HAP-1 (cell line): ENCODE data around the gene NACA2.

ENCODE experiments used
- DNase-seq, 2 experiments: peaks; one replicate each; pipeline ENCODE4 v3.0.0-alpha.2; 2016 to 2020; ENCODE audit warnings: low spot score in 2 of 2
- H3K27me3 ChIP-seq: fragments of 250-450 bp; sonication (Bioruptor Pico); 2 replicates; pipeline ENCODE4 v1.5.1; 2020; ENCODE audit warnings: low read depth, mild to moderate bottlenecking, moderate library complexity
- H3K36me3 ChIP-seq: fragments of 250-450 bp; sonication (Bioruptor Pico); replicated peaks from 2 replicates; pipeline ENCODE4 v1.5.1; 2020; ENCODE audit warnings: mild to moderate bottlenecking
- H3K4me1 ChIP-seq: fragments of 250-450 bp; sonication (Bioruptor Pico); 2 replicates; pipeline ENCODE4 v1.5.1; 2020; ENCODE audit warnings: mild to moderate bottlenecking
- H3K4me3 ChIP-seq: fragments of 250-450 bp; sonication (Bioruptor Pico); 2 replicates; pipeline ENCODE4 v1.5.1; 2020; ENCODE audit warnings: mild to moderate bottlenecking, moderate library complexity
- H3K9me3 ChIP-seq: fragments of 250-450 bp; sonication (Bioruptor Pico); 2 replicates; pipeline ENCODE4 v1.5.1; 2020; ENCODE audit warnings: mild to moderate bottlenecking, moderate library complexity
- in situ Hi-C: fragments of 300-500 bp; cut with MboI; formaldehyde crosslinking; loops from 3 replicates; pipeline ENCODE4 v1.14.3; 2020; ENCODE audit warnings: low sequenced_read_pairs, inconsistent platforms, mixed read lengths

The NACA2 gene

DNA sequence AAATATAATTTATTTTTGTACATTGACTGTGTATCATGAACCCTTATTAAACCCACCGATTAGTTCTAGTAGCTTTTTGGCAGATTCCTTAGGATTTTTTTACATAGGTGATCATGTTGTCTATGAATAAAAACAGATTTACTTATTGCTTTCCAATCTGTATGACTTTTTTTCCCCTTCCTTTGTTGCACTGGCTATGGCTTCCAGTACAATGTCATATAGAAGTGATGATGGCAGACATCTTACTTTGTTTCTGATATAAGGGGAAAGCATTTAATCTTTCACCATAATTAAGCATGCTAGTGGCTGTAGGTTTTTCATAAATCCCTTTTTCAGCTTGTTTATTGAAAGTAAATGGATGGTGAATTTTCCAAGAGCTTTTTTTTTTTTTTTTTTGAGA lies 28.9 kb upstream of the NACA2 start:
- H3K4me3 ChIP-seq, result no peak overlapping the region
- H3K4me1 ChIP-seq, result no peaks in the 10 kb centered on the region
- in situ Hi-C loops, result no loop called here

DNA sequence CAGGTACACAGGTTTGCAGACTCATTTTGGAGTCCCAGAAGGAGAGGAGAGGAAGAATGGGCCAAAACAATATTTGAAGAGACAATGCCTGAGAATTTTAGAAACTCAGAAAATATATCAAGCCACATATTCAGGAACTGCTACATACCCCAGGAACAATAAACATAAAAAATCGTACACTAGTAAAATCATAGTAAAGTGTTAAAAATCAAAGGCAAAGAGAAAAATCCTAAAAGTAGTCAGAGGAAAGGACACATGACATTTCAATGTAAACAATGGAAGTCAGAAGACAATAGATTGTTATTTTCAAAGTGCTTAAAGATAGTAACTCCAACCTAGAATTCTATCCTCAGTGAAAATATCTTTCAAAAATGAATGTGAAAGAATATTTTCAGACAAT lies 28.5 kb upstream of the NACA2 start:
- peaks cover 2% of the 10 kb centered on the region; the same call in 1 of the 2 replicates for H3K9me3 ChIP-seq
- H3K4me3 ChIP-seq, result no peak overlapping the region
- in situ Hi-C loops, result no loop called here
- no peak for DNase-seq
- H3K36me3 ChIP-seq, result no peaks in the 10 kb centered on the region
- no peaks in the 10 kb centered on the region for H3K27me3 ChIP-seq
- H3K4me1 ChIP-seq, result peaks cover 3% of the 10 kb centered on the region; the same call in 1 of the 2 replicates

More for the DNA sequence above, 28.9 kb upstream of the NACA2 start:
- H3K36me3 ChIP-seq, result no peaks in the 10 kb centered on the region
- peaks cover 2% of the 10 kb centered on the region; the same call in 1 of the 2 replicates for H3K9me3 ChIP-seq
- DNase-seq, result no peak
- H3K27me3 ChIP-seq, result no peaks in the 10 kb centered on the region

DNA sequence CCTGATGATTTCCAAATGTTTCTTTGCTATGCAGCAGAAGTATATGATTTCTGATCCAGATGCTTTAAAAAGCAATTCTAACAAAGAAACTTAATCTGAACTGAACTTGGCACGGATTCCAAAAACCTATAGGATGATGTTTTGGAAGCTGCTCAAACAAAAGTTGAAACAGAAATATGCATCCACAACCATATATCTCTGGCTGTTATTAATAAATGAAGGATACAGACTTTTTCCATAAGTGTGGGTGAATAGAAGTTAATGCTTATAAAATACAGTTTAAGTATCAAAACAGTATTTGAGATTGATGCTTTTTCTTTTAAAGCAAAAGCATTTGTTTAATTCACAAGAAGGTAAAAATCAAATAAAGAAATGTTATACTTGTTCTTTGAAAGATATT lies 27.9 kb upstream of the NACA2 start:
- peaks cover 3% of the 10 kb centered on the region; the same call in 1 of the 2 replicates for H3K4me1 ChIP-seq
- peaks cover 2% of the 10 kb centered on the region; the same call in 1 of the 2 replicates for H3K9me3 ChIP-seq
- no peak for DNase-seq
- H3K36me3 ChIP-seq, result no peaks in the 10 kb centered on the region
- no peak overlapping the region for H3K4me3 ChIP-seq
- in situ Hi-C loops, result no loop called here
- H3K27me3 ChIP-seq, result no peaks in the 10 kb centered on the region

DNA sequence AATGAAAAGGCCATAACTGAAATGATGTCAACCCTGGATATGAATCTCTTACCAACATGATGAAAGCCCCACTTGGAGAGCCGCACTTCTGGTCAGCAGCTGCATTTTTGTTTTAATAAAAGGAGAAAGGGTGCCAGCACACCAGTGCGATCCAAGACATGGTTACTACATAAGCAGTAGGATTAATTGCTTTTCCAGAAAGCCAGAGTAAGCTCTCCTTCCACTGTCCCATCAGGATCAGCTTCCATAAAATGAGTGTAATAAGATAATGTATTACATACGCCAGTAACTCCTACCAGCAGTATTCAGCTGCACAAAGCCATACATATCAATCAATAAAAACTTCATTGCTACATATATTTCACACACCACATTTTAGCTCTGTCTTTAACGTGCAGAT lies 26.3 kb upstream of the NACA2 start:
- H3K27me3 ChIP-seq, result no peaks in the 10 kb centered on the region
- H3K9me3 ChIP-seq, result peaks cover 2% of the 10 kb centered on the region; the same call in 1 of the 2 replicates
- DNase-seq, result no peak
- no peak overlapping the region for H3K4me3 ChIP-seq
- no peaks in the 10 kb centered on the region for H3K36me3 ChIP-seq
- peaks cover 5% of the 10 kb centered on the region; the same call in 1 of the 2 replicates for H3K4me1 ChIP-seq
- in situ Hi-C loops, result no loop called here

DNA sequence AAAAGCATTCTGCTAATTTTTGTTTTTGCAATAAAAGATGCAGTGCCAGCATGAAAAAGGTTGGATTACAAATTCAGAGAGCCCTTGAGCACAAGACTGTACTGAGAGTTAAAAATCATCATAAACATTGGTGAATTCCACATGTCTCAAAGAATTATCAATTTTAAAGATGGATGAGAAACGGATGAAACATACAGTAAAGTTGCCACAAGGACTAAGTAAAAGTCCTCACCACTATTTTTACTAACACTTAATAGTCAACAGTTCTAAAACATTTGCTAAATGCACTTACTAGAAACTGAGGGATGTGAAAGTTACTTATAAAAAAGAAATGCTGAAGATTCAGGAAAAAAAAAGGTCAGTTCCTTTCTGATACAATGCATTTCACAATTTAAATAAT lies 25.8 kb upstream of the NACA2 start:
- H3K4me3 ChIP-seq, result no peak overlapping the region
- H3K36me3 ChIP-seq, result no peaks in the 10 kb centered on the region
- no peaks in the 10 kb centered on the region for H3K27me3 ChIP-seq
- H3K4me1 ChIP-seq, result peaks cover 10% of the 10 kb centered on the region
- no peak for DNase-seq
- in situ Hi-C loops, result no loop called here
- H3K9me3 ChIP-seq, result peaks cover 2% of the 10 kb centered on the region; the same call in 1 of the 2 replicates

DNA sequence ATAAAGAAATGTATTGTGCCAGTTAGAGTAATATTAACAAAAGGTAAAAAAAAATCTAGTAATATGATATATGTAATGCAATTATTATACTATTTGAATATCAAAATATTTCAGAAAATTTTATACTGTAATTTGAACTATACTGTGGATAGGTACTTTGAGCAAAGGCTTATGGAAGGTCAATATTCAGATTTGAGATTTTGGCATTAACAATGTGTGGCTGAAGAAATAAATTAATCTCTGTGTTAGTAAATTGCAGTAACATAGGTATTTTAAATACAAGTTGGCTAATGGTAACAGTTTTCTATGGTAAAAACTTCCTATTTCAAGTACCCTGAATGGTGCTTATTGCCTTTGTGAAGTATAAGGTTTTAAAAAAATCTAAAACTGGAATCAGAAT lies 23.2 kb upstream of the NACA2 start:
- Histone ChIP-seq H3K36me3 (no peaks in the 10 kb centered on the region), H3K27me3 (no peaks in the 10 kb centered on the region), H3K4me1 (peaks cover 12% of the 10 kb centered on the region), H3K4me3 (no peak overlapping the region), H3K9me3 (peaks cover 2% of the 10 kb centered on the region; the same call in 1 of the 2 replicates)
- no peak for DNase-seq
- in situ Hi-C loops, result no loop called here

DNA sequence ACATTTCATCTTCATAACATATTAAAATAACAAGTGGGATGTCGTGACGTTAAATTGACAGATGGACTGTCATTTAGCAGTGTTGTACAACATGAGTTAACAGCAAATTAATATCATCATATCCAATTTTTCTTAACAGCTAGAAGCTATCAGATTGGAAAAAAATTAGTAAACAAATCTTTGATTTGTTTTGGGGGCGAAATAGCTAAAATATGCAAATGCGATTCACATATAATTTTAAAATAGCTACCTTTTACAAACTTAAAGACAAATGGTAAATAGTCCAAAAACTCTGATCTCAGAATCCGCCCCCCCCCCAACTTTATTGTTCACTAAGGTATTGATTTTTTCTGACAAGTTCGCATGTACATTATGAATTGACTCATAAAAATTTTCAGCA lies 20.3 kb upstream of the NACA2 start:
- H3K4me1 ChIP-seq, result peaks cover 12% of the 10 kb centered on the region
- no peak overlapping the region for H3K4me3 ChIP-seq
- H3K36me3 ChIP-seq, result no peaks in the 10 kb centered on the region
- no peak for DNase-seq
- no peaks in the 10 kb centered on the region for H3K27me3 ChIP-seq
- in situ Hi-C loops, result no loop called here
- peaks cover 2% of the 10 kb centered on the region; the same call in 1 of the 2 replicates for H3K9me3 ChIP-seq

DNA sequence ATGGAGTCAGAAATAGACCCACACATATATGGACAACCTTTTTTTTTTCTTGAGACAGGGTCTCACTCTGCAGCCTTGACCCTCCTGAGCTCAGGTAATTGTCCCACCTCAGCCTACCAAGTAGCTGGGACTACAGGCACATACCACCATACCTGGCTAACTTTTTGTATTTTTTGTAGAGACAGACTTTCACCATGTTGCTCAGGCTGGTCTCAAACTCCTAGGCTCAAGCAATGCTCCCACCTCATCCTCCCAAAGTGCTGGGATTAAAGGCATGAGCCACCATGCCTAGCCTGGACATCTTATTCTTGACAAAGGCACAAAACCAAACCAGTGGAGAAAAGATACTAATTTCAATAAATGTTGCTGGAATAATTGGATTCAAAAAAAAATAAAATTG lies 14.7 kb upstream of the NACA2 start:
- H3K4me3 ChIP-seq, result no peak overlapping the region
- in situ Hi-C loops, result no loop called here
- no peaks in the 10 kb centered on the region for H3K36me3 ChIP-seq

DNA sequence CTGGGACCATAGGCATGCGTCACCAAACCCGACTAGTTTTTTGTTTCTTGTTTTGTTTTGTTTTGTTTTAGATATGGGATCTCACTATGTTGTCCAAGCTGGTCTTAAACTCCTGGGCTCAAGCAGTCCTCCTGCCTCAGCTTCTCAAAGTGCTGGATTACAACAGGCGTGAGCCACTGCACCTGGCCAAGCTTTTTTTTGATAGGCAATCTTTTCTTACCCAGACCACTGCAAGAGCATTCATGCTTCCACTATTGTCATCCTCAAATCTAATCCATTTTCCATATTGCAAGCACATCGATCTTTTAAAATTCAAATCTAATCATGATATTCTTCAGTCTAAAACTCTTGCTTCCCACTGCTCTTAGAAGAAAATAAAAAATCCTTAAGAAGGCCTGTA lies 10.3 kb upstream of the NACA2 start:
- H3K36me3 ChIP-seq, result no peaks in the 10 kb centered on the region
- no peaks in the 10 kb centered on the region for H3K27me3 ChIP-seq
- in situ Hi-C loops, result no loop called here

More for the DNA sequence above, 14.7 kb upstream of the NACA2 start:
- DNase-seq, result no peak
- Histone ChIP-seq H3K4me1 (no peaks in the 10 kb centered on the region), H3K9me3 (no peaks in the 10 kb centered on the region), H3K27me3 (no peaks in the 10 kb centered on the region)

DNA sequence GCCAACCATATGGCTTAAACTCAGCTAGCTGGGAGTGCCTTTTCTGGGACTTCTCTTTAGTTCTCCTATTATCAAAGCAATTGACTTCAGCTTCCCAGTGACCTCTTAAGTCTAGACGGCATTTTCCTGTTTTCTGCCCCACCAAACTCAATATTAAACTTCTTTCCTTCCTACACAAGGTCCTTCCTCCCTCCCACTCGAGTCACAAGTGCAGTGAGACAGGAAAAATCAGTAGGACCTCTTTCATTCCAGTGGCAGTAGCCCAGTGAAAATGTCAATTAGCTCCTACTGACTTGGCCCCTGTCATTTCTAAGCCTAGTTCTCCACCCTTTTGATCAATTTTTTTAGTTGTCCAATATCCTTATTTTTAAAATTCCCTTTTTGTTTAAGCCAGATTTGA lies 9.6 kb upstream of the NACA2 start:
- H3K27me3 ChIP-seq, result no peaks in the 10 kb centered on the region
- DNase-seq, result no peak
- H3K4me1 ChIP-seq, result no peaks in the 10 kb centered on the region
- H3K4me3 ChIP-seq, result no peak overlapping the region
- no peaks in the 10 kb centered on the region for H3K36me3 ChIP-seq
- in situ Hi-C loops, result no loop called here
- no peaks in the 10 kb centered on the region for H3K9me3 ChIP-seq

More for the DNA sequence above, 10.3 kb upstream of the NACA2 start:
- no peak overlapping the region for H3K4me3 ChIP-seq
- no peak for DNase-seq
- no peaks in the 10 kb centered on the region for H3K9me3 ChIP-seq
- no peaks in the 10 kb centered on the region for H3K4me1 ChIP-seq

DNA sequence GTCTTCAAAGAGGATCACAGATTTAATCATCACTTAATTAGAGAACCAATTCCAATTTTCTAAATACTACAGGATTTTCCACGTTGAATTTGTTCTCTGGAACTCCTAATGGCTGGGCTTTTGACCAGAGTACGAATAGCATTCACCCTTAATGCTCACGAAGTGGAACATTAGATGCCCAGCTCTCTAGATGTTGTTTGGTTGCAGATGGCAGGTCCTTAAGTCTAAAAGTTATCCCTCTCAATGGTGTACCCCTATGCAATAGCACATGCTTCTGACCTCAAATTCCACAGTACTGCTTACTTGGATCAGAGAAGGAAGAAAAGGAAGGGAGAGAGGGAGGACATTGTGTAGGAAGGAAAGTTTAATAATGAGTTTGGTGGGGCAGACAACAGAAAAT lies 8.6 kb upstream of the NACA2 start:
- H3K4me1 ChIP-seq, result no peaks in the 10 kb centered on the region
- H3K9me3 ChIP-seq, result no peaks in the 10 kb centered on the region
- no peak overlapping the region for H3K4me3 ChIP-seq
- in situ Hi-C loops, result no loop called here
- no peaks in the 10 kb centered on the region for H3K27me3 ChIP-seq
- no peaks in the 10 kb centered on the region for H3K36me3 ChIP-seq
- no peak for DNase-seq

DNA sequence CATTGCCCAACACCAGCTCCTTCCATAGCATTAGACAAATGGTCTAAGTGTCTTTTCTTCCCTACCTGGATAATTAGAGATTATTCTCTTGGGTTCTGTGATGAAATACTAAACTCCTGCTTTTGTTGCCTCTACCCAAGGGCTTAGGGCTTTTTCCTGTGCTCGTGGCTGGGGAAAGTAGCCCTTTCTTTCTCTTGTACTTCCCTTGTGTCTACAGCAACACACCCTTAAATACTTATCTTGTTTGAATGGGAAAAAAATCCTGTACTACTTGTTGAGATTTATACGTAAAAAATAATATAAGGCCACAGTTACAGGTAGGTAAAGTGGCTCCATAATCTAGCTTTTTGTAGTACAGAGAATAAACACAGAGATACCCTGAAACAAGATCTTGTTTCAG lies 7.0 kb upstream of the NACA2 start:
- DNase-seq, result no peak
- Histone ChIP-seq H3K4me1 (no peaks in the 10 kb centered on the region), H3K9me3 (no peaks in the 10 kb centered on the region), H3K36me3 (no peaks in the 10 kb centered on the region), H3K4me3 (no peak overlapping the region), H3K27me3 (no peaks in the 10 kb centered on the region)
- in situ Hi-C loops, result no loop called here

DNA sequence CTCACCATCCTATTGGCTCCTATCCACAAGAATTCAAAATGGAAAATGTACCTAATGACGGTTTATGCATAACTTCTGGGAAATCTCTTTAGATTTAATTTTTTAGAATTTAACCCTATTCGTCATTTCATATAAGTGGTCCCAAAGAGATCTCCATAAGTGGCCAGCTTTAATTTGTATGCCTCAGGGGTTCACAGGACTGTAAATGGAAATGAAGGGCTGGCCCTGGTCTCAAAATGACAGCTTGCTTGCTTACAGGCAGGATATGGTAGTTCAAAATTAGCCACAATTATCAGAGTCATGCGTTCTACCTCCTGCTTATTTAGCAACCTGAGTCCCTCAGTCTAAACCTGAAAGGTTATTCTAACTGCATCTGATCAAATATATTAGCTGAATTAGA lies 6.6 kb upstream of the NACA2 start:
- Histone ChIP-seq H3K9me3 (no peaks in the 10 kb centered on the region), H3K4me1 (no peaks in the 10 kb centered on the region), H3K4me3 (no peak overlapping the region), H3K36me3 (no peaks in the 10 kb centered on the region), H3K27me3 (no peaks in the 10 kb centered on the region)
- DNase-seq, result no peak
- in situ Hi-C loops, result no loop called here

DNA sequence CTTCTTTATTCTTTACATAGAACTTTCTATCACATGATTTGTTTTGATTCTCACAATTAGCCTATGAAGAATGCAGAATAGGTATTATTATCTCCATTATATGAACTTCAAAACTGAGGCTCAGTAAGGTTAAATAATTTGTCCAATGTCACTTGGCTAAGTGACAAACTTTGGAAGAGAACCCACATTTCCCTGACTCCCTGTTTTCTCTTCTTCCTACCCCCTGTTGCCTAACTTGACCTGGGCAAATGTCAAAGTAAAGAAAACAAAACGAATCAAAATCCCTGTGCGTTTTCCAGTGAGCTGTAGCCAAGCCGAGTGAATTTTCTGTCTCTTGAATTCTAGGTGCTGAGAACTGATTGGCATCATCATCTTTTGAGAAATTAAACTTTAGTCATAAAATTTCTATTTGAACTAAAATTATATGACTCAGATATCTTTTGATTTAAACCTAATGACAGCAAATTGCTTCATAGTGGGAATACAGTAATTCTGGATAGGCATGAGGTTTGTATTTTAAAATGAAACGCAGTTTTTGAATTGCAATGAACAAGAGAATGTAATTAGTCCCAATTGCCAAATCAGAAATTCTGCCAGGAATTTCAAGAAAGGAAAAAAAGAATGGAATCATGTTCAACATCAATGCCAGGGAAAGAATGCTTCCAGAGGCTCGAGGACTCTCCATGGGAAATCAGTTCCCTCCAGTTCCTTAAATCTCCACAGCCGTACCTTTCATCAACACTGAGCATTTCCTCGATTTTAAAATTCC lies 4.6 kb upstream of the NACA2 start:
- Histone ChIP-seq H3K36me3 (no peaks in the 10 kb centered on the region), H3K4me3 (no peak overlapping the region), H3K4me1 (no peaks in the 10 kb centered on the region), H3K9me3 (no peaks in the 10 kb centered on the region), H3K27me3 (no peaks in the 10 kb centered on the region)
- DNase-seq, result no peak
- in situ Hi-C loops, result no loop called here
